Measurements from ENCODE around the gene INPP5A. TPM values are rescaled to one million over a fixed set of nuclear protein-coding genes. Genes with fewer than 3 reads are reported as not detected.

Gene INPP5A
- total RNA-seq, 1 donor from 2014 or later, result 29.5 TPM

DNA sequence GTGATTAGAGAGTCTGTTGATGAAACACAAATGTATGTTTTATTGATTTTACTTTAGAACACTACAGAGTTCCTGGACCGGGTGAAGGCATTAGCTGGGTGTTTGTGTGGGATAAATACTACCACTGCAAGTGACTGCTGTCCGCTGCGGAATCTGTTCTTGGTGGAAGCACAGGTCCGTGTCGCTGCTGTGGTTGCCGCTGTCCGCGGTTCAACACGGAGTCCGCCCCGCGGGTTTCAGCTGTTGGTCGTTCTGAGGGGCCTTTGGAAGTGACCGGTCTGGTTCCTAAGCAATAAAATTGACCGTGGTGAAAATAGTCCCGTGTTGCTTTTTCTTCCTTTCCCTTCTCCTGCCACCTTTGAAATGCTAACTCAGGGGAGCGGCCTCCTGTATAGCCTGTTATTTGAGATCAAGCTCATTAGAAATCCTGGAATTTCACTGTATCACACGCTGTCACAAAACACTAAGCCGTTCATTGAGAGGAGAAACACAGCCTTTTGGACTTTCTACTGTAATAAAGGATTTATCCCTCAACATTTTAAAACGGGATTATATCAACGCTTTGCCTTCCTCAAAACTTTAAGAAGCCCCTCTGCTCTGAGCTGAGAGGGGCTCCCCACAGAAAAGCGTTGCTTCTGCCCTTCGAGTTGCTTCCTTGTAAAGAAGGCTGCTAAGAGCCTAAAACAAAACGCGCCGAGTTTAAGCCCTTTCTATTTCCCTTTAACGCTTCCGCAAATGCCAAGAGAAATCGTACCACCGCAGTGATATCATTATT is 245.8 kb downstream of the INPP5A start:
- TF ChIP-seq CTCF (IDR thresholded peaks at IDR 0.05; ENCODE audit: insufficient read depth, low read length, severe bottlenecking), result no peak
- H3K36me3 ChIP-seq (ENCODE audit: control insufficient read depth, insufficient read depth, low read length), result no peaks in the 10 kb centered on the region
- DNase-seq (ENCODE audit: low read depth) (no peak), FAIRE-seq (no peak)
- peaks cover 13% of the 10 kb centered on the region for H3K27me3 ChIP-seq (ENCODE audit: control insufficient read depth, insufficient read depth, low read length)
- H3K4me3 ChIP-seq (ENCODE audit: low read depth, low read length), result no peak overlapping the region

DNA sequence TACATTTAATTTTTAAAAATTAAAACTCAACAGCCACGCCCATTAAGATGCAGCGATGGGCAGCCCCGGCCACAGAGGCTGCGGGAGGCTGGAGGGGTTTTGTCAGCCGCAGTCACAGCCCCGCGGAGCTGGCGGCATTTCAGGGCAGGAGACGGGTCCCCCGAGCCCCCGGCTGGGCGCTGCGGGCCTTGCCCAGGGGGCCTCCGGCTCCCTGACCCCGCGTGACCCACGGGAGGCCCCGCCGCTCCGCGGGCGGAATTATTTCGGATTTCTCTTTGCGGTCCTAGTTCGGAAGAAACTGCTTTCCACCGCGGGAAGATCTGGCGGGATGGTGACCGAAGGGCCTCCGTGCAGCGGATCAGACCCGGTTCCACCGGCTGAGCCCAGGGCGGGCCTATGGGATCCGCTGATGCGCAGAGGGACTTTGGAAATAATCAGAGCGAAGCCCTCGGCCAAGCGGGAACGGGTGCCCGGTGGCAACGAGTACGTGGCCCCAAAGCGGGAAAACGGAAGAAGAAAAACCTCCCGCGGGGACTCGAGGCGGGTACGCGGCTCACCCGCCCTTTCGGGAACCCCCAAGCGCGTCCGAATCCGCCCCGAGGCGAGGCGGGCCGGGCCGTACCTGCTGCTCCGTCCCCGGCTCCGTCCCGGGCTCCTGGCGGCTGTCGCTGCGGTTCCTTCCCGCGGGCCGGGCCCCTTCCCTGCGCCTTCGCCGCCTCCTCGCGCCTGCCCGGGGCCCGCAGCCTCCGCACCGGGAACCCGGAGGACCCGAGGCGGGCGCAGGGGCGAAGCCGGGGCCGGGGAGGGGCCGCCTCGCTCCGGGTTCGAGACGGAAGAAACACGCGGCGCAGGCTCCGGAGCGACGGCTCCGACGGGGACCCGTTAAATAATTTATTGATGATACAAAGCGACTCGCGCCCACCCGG is 246.6 kb downstream of the INPP5A start:
- Histone ChIP-seq H3K27me3 (ENCODE audit: control insufficient read depth, insufficient read depth, low read length) (peaks cover 17% of the 10 kb centered on the region), H3K36me3 (ENCODE audit: control insufficient read depth, insufficient read depth, low read length) (no peaks in the 10 kb centered on the region), H3K4me3 (ENCODE audit: low read depth, low read length) (no peak overlapping the region)
- no peak for FAIRE-seq
- DNase-seq (ENCODE audit: low read depth), result no peak
- no peak for TF ChIP-seq CTCF (IDR thresholded peaks at IDR 0.05; ENCODE audit: insufficient read depth, low read length, severe bottlenecking)

GRCh38 chr10:132784866-132785722 is 247.5 kb downstream of the INPP5A start:
- Histone ChIP-seq H3K27me3 (ENCODE audit: control insufficient read depth, insufficient read depth, low read length) (peaks cover 17% of the 10 kb centered on the region), H3K36me3 (ENCODE audit: control insufficient read depth, insufficient read depth, low read length) (no peaks in the 10 kb centered on the region), H3K4me3 (ENCODE audit: low read depth, low read length) (no peak overlapping the region)
- no peak for TF ChIP-seq CTCF (IDR thresholded peaks at IDR 0.05; ENCODE audit: insufficient read depth, low read length, severe bottlenecking)
- DNase-seq (ENCODE audit: low read depth), result no peak
- no peak for FAIRE-seq

DNA sequence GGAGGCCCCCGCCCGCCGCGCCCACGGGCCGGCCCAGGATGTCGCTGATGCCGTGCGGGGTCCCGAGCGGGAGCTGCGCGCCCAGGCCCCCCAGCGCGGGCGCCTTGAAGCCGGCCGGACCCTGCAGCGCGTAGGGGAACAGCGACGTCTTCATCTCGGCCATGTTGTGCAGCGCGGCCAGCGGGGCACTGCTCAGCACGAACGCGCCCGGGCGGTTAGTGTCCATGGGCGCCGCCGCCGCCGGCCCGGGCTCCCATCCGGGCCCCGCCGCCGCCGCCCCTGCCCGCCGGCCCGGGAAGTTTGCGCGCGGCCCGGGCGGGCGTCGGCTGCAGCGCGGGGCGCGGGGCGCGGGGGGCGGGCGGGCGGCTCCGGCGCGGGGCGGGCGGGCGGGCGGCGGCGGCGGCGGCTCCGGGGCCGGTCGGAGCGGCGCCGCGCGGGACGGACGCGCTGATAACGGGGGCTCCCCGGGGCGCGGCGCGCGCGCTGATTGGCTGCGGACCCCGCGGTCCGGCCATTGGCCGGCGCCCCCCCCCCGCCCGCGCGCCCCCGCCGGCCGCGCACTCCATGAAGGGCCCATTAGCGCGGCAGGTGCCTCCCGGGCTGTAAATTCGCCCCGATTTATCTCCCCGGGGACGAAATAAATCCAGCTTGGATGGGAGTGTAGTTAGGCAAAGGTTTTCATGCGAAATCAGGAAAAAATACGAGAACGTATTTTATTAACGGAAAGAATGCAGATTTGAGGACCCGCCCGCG is 248.3 kb downstream of the INPP5A start, which contains the start of gene NKX6-2:
Gene NKX6-2 (minus strand): TSS at position 425 of the 753 bp plus-strand sequence. CDS start 199 bp downstream, at position 226.
- no peak within 1 kb of the TSS for H3K4me3 ChIP-seq (ENCODE audit: low read depth, low read length)
- no peak for FAIRE-seq
- H3K27me3 ChIP-seq (ENCODE audit: control insufficient read depth, insufficient read depth, low read length), result peaks cover 17% of the 10 kb centered on the region
- no peak for DNase-seq (ENCODE audit: low read depth)
- no peak for TF ChIP-seq CTCF (IDR thresholded peaks at IDR 0.05; ENCODE audit: insufficient read depth, low read length, severe bottlenecking)
- H3K36me3 ChIP-seq (ENCODE audit: control insufficient read depth, insufficient read depth, low read length), result no peaks in the 10 kb centered on the region

- no peaks in the 10 kb centered on the region for H3K36me3 ChIP-seq (ENCODE audit: control insufficient read depth, insufficient read depth, low read length)
- H3K4me3 ChIP-seq (ENCODE audit: low read depth, low read length), result no peak overlapping the region
- FAIRE-seq (no peak), DNase-seq (ENCODE audit: low read depth) (no peak)
- no peak for TF ChIP-seq CTCF (IDR thresholded peaks at IDR 0.05; ENCODE audit: insufficient read depth, low read length, severe bottlenecking)
- peaks cover 17% of the 10 kb centered on the region for H3K27me3 ChIP-seq (ENCODE audit: control insufficient read depth, insufficient read depth, low read length)
Measured at GRCh38 chr10:132786476-132786883, 248.9 kb downstream of the INPP5A start.

All from bronchial epithelial cell (primary cell).